MCF 10A (cell line): ENCODE data around the gene USB1. TPM values are rescaled to one million over a fixed set of nuclear protein-coding genes. Genes with fewer than 3 reads are reported as not detected.

Experiments
- BruUV-seq: library from RNA; stranded (reverse); fragments of 400-500 nt; replicated peaks from 2 replicates; lab custom pipeline; 2021; lab: Mats Ljungman, UMichigan
- CTCF ChIA-PET: fragments of 300-600 bp; sonication (Branson Sonifier 250); formaldehyde crosslinking; extraction: SDS; loops from one replicate; lab custom pipeline; 2021; ENCODE audit warnings: antibody characterized with exemption, inconsistent platforms; lab: Yijun Ruan, JAX
- POLR2A ChIA-PET: fragments of 300-600, 350-650 bp; sonication (Branson Sonifier 250); formaldehyde crosslinking; extraction: SDS; loops from one replicate; lab custom pipeline; 2020; ENCODE audit warnings: antibody characterized with exemption, inconsistent platforms; lab: Yijun Ruan, JAX
- DNase-seq: peaks from one replicate; pipeline ENCODE4 v3.0.0-alpha.2; 2018; ENCODE audit not compliant: unreplicated experiment
- H3K27ac Mint-ChIP-seq: one replicate; pipeline ENCODE4 v1.8.0; 2022; ENCODE audit warnings: mild to moderate bottlenecking, low read depth, mixed read lengths; ENCODE audit not compliant: unreplicated experiment
- H3K27me3 Mint-ChIP-seq: one replicate; pipeline ENCODE4 v1.8.0; 2022; ENCODE audit warnings: mixed read lengths; ENCODE audit not compliant: insufficient read depth, unreplicated experiment
- H3K36me3 Mint-ChIP-seq: one replicate; pipeline ENCODE4 v1.8.0; 2022; ENCODE audit warnings: mild to moderate bottlenecking, moderate library complexity, mixed read lengths; ENCODE audit not compliant: insufficient read depth, unreplicated experiment
- H3K4me1 Mint-ChIP-seq: one replicate; pipeline ENCODE4 v1.8.0; 2022; ENCODE audit warnings: mixed read lengths; ENCODE audit not compliant: insufficient read depth, unreplicated experiment
- H3K4me3 Mint-ChIP-seq: one replicate; pipeline ENCODE4 v1.8.0; 2022; ENCODE audit warnings: mild to moderate bottlenecking, moderate library complexity, mixed read lengths; ENCODE audit not compliant: unreplicated experiment
- H3K9me3 Mint-ChIP-seq: one replicate; pipeline ENCODE4 v1.8.0; 2022; ENCODE audit warnings: mixed read lengths; ENCODE audit not compliant: unreplicated experiment
- intact Hi-C: fragments of 100-400 bp; cut with micrococcal nuclease; formaldehyde crosslinking; loops from 2 replicates; pipeline ENCODE4 v1.14.1; 2022
- total RNA-seq: library from RNA; stranded (reverse); gene quantifications from 2 replicates; pipeline ENCODE4 v1.2.3, GENCODE V29; 2022
- TF ChIP-seq, protein P1 (sequence below): fragments of 200-600 bp; IDR thresholded peaks from one replicate; pipeline ENCODE4 v1.8.0; 2022; ENCODE audit warnings: antibody characterized with exemption, mild to moderate bottlenecking; ENCODE audit not compliant: unreplicated experiment

Gene USB1
- total RNA-seq, 1 experiment from 2014 or later = 49.2 TPM

DNA sequence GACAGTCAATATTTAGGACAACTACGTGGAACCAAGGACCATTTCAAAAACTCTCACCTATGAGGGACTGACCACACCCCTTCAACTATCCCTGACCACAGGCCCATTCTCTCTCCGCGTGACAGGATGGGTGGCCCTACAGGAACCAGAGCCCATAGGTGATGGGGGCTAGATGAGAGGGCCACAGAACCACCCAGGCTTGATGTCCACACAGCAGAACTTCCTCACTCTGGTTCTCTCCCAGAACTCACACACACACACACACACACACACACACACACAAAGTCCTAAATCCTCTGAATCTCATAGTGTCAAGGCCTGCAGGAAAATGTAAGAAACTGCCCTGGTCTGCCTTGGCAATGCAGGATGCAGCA lies 2.2 kb upstream of the USB1 start:
- Mint-ChIP-seq H3K27me3 (no peaks in the 10 kb centered on the region), H3K9me3 (no peaks in the 10 kb centered on the region), H3K27ac (peak overlapping the region; percentile 1), H3K36me3 (peaks cover 44% of the 10 kb centered on the region), H3K4me3 (peak overlapping the region; percentile 68), H3K4me1 (peaks cover 14% of the 10 kb centered on the region)
- TF ChIP-seq, protein P1, sequence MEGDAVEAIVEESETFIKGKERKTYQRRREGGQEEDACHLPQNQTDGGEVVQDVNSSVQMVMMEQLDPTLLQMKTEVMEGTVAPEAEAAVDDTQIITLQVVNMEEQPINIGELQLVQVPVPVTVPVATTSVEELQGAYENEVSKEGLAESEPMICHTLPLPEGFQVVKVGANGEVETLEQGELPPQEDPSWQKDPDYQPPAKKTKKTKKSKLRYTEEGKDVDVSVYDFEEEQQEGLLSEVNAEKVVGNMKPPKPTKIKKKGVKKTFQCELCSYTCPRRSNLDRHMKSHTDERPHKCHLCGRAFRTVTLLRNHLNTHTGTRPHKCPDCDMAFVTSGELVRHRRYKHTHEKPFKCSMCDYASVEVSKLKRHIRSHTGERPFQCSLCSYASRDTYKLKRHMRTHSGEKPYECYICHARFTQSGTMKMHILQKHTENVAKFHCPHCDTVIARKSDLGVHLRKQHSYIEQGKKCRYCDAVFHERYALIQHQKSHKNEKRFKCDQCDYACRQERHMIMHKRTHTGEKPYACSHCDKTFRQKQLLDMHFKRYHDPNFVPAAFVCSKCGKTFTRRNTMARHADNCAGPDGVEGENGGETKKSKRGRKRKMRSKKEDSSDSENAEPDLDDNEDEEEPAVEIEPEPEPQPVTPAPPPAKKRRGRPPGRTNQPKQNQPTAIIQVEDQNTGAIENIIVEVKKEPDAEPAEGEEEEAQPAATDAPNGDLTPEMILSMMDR = no peak
- DNase-seq = no peak
- ChIA-PET CTCF (interaction anchor here (0.6 to 7.0 kb wide), 12 partner anchors 11 to 543 kb away, joined by 3 to 88 read pairs (median 4); no protein-coding TSS in a partner anchor), POLR2A (interaction anchor here (0.7 to 3.7 kb wide), 7 partner anchors 10 to 130 kb away, joined by 3 to 17 read pairs (median 6); partner anchors contain the start of gene CFAP20)
- BruUV-seq = no TSS peak
- intact Hi-C loops = no loop called here

DNA sequence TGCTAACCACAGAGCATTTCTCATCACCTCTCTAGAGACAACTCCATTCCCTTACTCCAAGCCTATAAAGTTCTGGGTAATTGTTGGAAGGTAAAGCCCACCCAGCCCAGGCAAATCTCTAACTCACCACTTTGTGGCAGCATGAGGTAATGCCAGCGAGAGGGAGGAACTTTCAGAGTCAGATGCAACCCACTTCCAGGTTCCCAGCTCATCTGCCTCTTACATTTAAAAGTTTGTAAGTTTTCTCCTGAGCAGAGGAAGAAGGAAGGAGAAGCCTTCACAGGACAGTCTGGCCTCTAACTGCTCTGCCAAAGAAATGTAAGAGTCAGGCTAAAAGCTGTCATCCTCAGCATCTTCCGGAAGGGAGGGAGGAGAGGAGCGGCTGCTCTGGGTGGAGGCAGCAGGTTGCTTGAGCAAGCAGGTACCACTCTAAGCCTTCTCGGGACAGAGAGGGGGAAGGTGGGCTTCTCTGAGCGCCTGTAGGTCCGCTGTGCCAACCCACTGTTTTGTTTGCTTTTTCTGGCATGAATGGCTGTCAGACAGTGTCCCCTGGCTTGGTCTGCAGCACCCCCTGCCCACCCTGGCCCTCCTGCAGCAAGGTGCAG lies 1.7 kb upstream of the USB1 start:
- peaks cover 15% of the 10 kb centered on the region for H3K4me1 Mint-ChIP-seq
- CTCF ChIA-PET = interaction anchor here (0.5 to 7.0 kb wide), 16 partner anchors 16 to 544 kb away, joined by 3 to 88 read pairs (median 3); no protein-coding TSS in a partner anchor

DNA sequence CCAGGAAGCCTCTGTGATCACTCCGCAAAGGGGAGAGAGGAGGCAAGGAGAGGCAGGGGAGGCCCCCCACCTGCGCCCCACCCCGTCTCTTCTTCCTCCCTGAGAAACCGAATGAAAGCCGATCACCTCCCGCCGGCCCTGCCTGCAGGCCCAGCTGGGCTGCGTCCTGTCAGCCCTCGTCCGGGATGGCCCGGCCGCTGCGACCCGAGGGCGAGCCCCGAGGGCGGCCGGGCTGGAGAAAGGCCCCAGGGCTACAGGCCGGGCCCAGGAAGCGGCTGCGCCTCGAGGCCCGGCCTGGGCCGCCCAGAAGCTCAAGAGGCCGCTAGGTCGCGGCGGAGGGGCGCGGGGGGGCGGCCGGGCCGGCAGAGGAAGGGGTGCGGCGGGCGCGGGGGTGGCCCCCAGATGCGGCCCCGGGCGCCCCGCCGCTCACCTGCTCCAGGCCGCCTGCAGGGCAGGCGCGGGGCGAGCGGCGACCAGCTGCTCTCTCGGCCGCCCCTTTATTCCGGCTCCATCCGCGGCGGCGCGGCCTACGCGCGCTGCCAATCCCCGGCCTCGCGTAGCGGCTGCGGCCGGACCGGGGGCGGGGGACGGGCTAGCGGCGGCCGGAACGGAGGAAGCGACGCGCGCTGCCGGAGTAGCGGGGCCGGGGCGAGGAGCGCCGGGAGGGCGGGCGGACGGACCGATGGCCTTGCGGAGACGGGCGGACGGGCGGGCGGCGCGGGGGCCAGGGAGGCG lies 1.1 kb upstream of the USB1 start, which contains the start of gene ZNF319:
Gene ZNF319, minus strand, starts transcription at position 702 of the 735 bp plus-strand sequence. CDS start 2,407 bp downstream, outside the sequence.
- Mint-ChIP-seq H3K36me3 (peaks cover 55% of the 10 kb centered on the region), H3K9me3 (no peaks in the 10 kb centered on the region), H3K4me1 (peaks cover 22% of the 10 kb centered on the region), H3K4me3 (peak within 1 kb of the TSS; percentile 86), H3K27ac (peak within 1 kb of the TSS; percentile 29), H3K27me3 (no peaks in the 10 kb centered on the region)
- DNase-seq = no peak
- TF ChIP-seq, protein P1 = no peak
- CTCF ChIA-PET = interaction anchor here (0.5 to 7.0 kb wide), 11 partner anchors 9 to 219 kb away, joined by 3 to 88 read pairs (median 3); no protein-coding TSS in a partner anchor
- intact Hi-C loops = loop anchor here (1.0 to 2.0 kb wide), 3 partner anchors 101 to 243 kb away; partner anchors contain the start of gene KIFC3
- no TSS peak for BruUV-seq
- POLR2A ChIA-PET = interaction anchor here (0.6 to 3.7 kb wide), 15 partner anchors 11 to 227 kb away, joined by 3 to 17 read pairs (median 4); partner anchors contain the start of gene CFAP20

More for the DNA sequence above, 1.7 kb upstream of the USB1 start:
- Mint-ChIP-seq H3K9me3 (no peaks in the 10 kb centered on the region), H3K4me3 (peak overlapping the region; percentile 68), H3K36me3 (peaks cover 49% of the 10 kb centered on the region), H3K27me3 (no peaks in the 10 kb centered on the region), H3K27ac (peak overlapping the region; percentile 1)
- intact Hi-C loops = no loop called here
- TSS peak; percentile 27 for BruUV-seq
- POLR2A ChIA-PET = interaction anchor here (0.6 to 3.7 kb wide), 9 partner anchors 10 to 226 kb away, joined by 3 to 17 read pairs (median 4); no protein-coding TSS in a partner anchor
- peak; percentile 44 for DNase-seq
- TF ChIP-seq, protein P1 = no peak
